ENCODE results near the gene FUOM.
"Not testable (repeated sequence)": the region's sequence is repeated elsewhere in the genome, so short reads cannot be mapped to it uniquely, and the experiment has no call there.

The FUOM gene

GRCh38 chr10:133393401-133394063 lies 35.7 kb upstream of the FUOM start:
- peaks cover 38% of the 10 kb centered on the region for H3K4me1 Mint-ChIP-seq (ENCODE audit: low read depth)
- no peaks in the 10 kb centered on the region for H3K9me3 Mint-ChIP-seq
- H3K36me3 Mint-ChIP-seq (ENCODE audit: low read depth), result peaks cover 20% of the 10 kb centered on the region
- H3K27me3 Mint-ChIP-seq (ENCODE audit: low read depth), result no peaks in the 10 kb centered on the region
- peak overlapping the region; percentile 76 for H3K27ac Mint-ChIP-seq
- peak overlapping the region; percentile 98 for H3K4me3 Mint-ChIP-seq

GRCh38 chr10:133391761-133392518 lies 34.1 kb upstream of the FUOM start:
- peak overlapping the region; percentile 25 for H3K4me3 Mint-ChIP-seq
- H3K27me3 Mint-ChIP-seq (ENCODE audit: low read depth), result no peaks in the 10 kb centered on the region
- peaks cover 11% of the 10 kb centered on the region for H3K36me3 Mint-ChIP-seq (ENCODE audit: low read depth)
- H3K27ac Mint-ChIP-seq, result peak overlapping the region; percentile 95
- no peaks in the 10 kb centered on the region for H3K9me3 Mint-ChIP-seq
- H3K4me1 Mint-ChIP-seq (ENCODE audit: low read depth), result peaks cover 40% of the 10 kb centered on the region

GRCh38 chr10:133391249-133391635 lies 33.4 kb upstream of the FUOM start:
- no peaks in the 10 kb centered on the region for H3K9me3 Mint-ChIP-seq
- no peaks in the 10 kb centered on the region for H3K27me3 Mint-ChIP-seq (ENCODE audit: low read depth)
- H3K27ac Mint-ChIP-seq, result peak overlapping the region; percentile 95
- peak overlapping the region; percentile 55 for H3K4me3 Mint-ChIP-seq
- H3K4me1 Mint-ChIP-seq (ENCODE audit: low read depth), result peaks cover 39% of the 10 kb centered on the region
- peaks cover 10% of the 10 kb centered on the region for H3K36me3 Mint-ChIP-seq (ENCODE audit: low read depth)

- no peaks in the 10 kb centered on the region for H3K9me3 Mint-ChIP-seq
- peak overlapping the region; percentile 95 for H3K27ac Mint-ChIP-seq
- peak overlapping the region; percentile 74 for H3K4me3 Mint-ChIP-seq
- H3K4me1 Mint-ChIP-seq (ENCODE audit: low read depth), result peaks cover 38% of the 10 kb centered on the region
- H3K27me3 Mint-ChIP-seq (ENCODE audit: low read depth), result no peaks in the 10 kb centered on the region
- H3K36me3 Mint-ChIP-seq (ENCODE audit: low read depth), result peaks cover 11% of the 10 kb centered on the region
These were observed 32.9 kb upstream of the FUOM start for GRCh38 chr10:133390597-133391248.

- Mint-ChIP-seq H3K36me3 (ENCODE audit: low read depth) (peaks cover 4% of the 10 kb centered on the region), H3K4me1 (ENCODE audit: low read depth) (peaks cover 29% of the 10 kb centered on the region), H3K27ac (peak overlapping the region; percentile 86), H3K4me3 (peak overlapping the region; percentile 61), H3K9me3 (no peaks in the 10 kb centered on the region), H3K27me3 (ENCODE audit: low read depth) (no peaks in the 10 kb centered on the region)
These were observed 31.4 kb upstream of the FUOM start for GRCh38 chr10:133388973-133389818.

- Mint-ChIP-seq H3K27me3 (ENCODE audit: low read depth) (no peaks in the 10 kb centered on the region), H3K4me1 (ENCODE audit: low read depth) (peaks cover 29% of the 10 kb centered on the region), H3K4me3 (peak overlapping the region; percentile 61), H3K27ac (peak overlapping the region; percentile 86), H3K9me3 (no peaks in the 10 kb centered on the region), H3K36me3 (ENCODE audit: low read depth) (peaks cover 4% of the 10 kb centered on the region)
These were observed 30.6 kb upstream of the FUOM start for GRCh38 chr10:133388236-133388972.

GRCh38 chr10:133386951-133387350 lies 29.1 kb upstream of the FUOM start:
- peaks cover 29% of the 10 kb centered on the region for H3K4me1 Mint-ChIP-seq (ENCODE audit: low read depth)
- H3K4me3 Mint-ChIP-seq; H3K27ac Mint-ChIP-seq; H3K27me3 Mint-ChIP-seq (ENCODE audit: low read depth); H3K36me3 Mint-ChIP-seq (ENCODE audit: low read depth); H3K9me3 Mint-ChIP-seq: not testable (repeated sequence)

- H3K4me1 Mint-ChIP-seq (ENCODE audit: low read depth), result peaks cover 17% of the 10 kb centered on the region
- peaks cover 4% of the 10 kb centered on the region for H3K36me3 Mint-ChIP-seq (ENCODE audit: low read depth)
- no peak overlapping the region for H3K27ac Mint-ChIP-seq
- H3K4me3 Mint-ChIP-seq, result no peak overlapping the region
- no peaks in the 10 kb centered on the region for H3K9me3 Mint-ChIP-seq
- H3K27me3 Mint-ChIP-seq (ENCODE audit: low read depth), result no peaks in the 10 kb centered on the region
These were observed 27.4 kb upstream of the FUOM start for GRCh38 chr10:133385214-133385613.

GRCh38 chr10:133384071-133384470 lies 26.3 kb upstream of the FUOM start:
- peaks cover 4% of the 10 kb centered on the region for H3K36me3 Mint-ChIP-seq (ENCODE audit: low read depth)
- H3K9me3 Mint-ChIP-seq, result no peaks in the 10 kb centered on the region
- H3K27me3 Mint-ChIP-seq (ENCODE audit: low read depth), result no peaks in the 10 kb centered on the region
- H3K4me1 Mint-ChIP-seq (ENCODE audit: low read depth), result peaks cover 12% of the 10 kb centered on the region
- H3K27ac Mint-ChIP-seq, result no peak overlapping the region
- no peak overlapping the region for H3K4me3 Mint-ChIP-seq

GRCh38 chr10:133383551-133383950 lies 25.7 kb upstream of the FUOM start:
- no peak overlapping the region for H3K4me3 Mint-ChIP-seq
- H3K27me3 Mint-ChIP-seq (ENCODE audit: low read depth), result no peaks in the 10 kb centered on the region
- H3K4me1 Mint-ChIP-seq (ENCODE audit: low read depth), result peaks cover 7% of the 10 kb centered on the region
- H3K27ac Mint-ChIP-seq, result no peak overlapping the region
- H3K36me3 Mint-ChIP-seq (ENCODE audit: low read depth), result peaks cover 4% of the 10 kb centered on the region
- no peaks in the 10 kb centered on the region for H3K9me3 Mint-ChIP-seq

GRCh38 chr10:133381036-133381435 lies 23.2 kb upstream of the FUOM start:
- H3K36me3 Mint-ChIP-seq (ENCODE audit: low read depth), result no peaks in the 10 kb centered on the region
- no peak overlapping the region for H3K27ac Mint-ChIP-seq
- H3K9me3 Mint-ChIP-seq, result no peaks in the 10 kb centered on the region
- peaks cover 2% of the 10 kb centered on the region for H3K4me1 Mint-ChIP-seq (ENCODE audit: low read depth)
- H3K4me3 Mint-ChIP-seq, result peak overlapping the region; percentile 62
- H3K27me3 Mint-ChIP-seq (ENCODE audit: low read depth), result no peaks in the 10 kb centered on the region

GRCh38 chr10:133379801-133380666 lies 22.2 kb upstream of the FUOM start:
- Mint-ChIP-seq H3K9me3 (no peaks in the 10 kb centered on the region), H3K4me3 (peak overlapping the region; percentile 73), H3K27me3 (ENCODE audit: low read depth) (no peaks in the 10 kb centered on the region), H3K36me3 (ENCODE audit: low read depth) (no peaks in the 10 kb centered on the region), H3K27ac (no peak overlapping the region), H3K4me1 (ENCODE audit: low read depth) (peaks cover 2% of the 10 kb centered on the region)

GRCh38 chr10:133379152-133379800 lies 21.5 kb upstream of the FUOM start, which contains the start of gene PAOX:
Gene PAOX (plus strand): TSS chr10:133379262. CDS start chr10:133379317, 55 bp downstream.
- Mint-ChIP-seq H3K9me3 (no peaks in the 10 kb centered on the region), H3K36me3 (ENCODE audit: low read depth) (no peaks in the 10 kb centered on the region), H3K27me3 (ENCODE audit: low read depth) (no peaks in the 10 kb centered on the region), H3K4me3 (peak within 1 kb of the TSS; percentile 78), H3K27ac (peak within 1 kb of the TSS; percentile 26), H3K4me1 (ENCODE audit: low read depth) (peaks cover 2% of the 10 kb centered on the region)
